Purkinje cell (primary cell): ENCODE results near the gene FAN1. TPM values are rescaled to one million over a fixed set of nuclear protein-coding genes. Genes with fewer than 3 reads are reported as not detected.

Experiments
- polyA plus RNA-seq: library from polyadenylated mRNA; unstranded; fragments of >200 nt; fragmentation: Nextera tagmentation; gene quantifications from 2 replicates; pipeline ENCODE4 v1.2.1, GENCODE V29; 2014

The FAN1 gene
- 15.1 and 20.5 TPM in 2 replicates for polyA plus RNA-seq

DNA sequence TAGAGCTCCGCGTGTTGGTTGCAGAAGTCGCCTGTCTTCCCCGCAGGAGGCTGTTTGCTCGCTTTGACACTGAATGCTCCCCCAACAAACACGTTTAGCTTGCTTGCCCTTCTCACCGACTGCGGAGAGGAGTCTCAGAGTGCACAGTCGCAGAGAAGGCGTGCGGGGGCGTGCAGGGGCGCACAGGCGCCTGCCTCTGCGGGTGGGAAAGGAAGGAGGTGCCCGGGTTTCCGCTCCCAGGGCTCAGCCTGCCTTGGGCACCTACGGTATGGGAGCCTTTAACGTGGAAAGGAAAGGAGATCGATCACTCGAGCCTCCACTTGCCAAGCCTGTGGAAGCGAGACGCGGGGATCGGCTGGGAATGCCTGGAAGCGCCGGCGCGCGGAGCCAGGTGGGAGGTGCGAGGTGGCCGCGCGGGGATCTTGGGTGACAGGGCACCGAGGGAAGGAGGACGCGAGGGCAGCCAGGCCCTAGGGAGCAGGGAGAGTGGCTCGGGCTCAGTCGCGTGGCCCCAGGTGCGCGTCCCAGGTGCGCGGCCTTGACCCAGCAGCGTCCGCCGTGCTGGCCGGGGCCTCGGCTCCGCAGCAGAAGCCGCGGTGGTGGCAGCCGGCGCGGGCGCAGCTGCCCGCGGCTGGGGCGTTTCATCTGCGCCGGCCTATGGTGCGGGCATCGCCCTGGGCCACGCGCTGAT, at the start of gene FAN1:
TSS of gene FAN1 (plus strand) at position 419 of the 691 bp plus-strand sequence. CDS start 749 bp downstream, outside the sequence.

DNA sequence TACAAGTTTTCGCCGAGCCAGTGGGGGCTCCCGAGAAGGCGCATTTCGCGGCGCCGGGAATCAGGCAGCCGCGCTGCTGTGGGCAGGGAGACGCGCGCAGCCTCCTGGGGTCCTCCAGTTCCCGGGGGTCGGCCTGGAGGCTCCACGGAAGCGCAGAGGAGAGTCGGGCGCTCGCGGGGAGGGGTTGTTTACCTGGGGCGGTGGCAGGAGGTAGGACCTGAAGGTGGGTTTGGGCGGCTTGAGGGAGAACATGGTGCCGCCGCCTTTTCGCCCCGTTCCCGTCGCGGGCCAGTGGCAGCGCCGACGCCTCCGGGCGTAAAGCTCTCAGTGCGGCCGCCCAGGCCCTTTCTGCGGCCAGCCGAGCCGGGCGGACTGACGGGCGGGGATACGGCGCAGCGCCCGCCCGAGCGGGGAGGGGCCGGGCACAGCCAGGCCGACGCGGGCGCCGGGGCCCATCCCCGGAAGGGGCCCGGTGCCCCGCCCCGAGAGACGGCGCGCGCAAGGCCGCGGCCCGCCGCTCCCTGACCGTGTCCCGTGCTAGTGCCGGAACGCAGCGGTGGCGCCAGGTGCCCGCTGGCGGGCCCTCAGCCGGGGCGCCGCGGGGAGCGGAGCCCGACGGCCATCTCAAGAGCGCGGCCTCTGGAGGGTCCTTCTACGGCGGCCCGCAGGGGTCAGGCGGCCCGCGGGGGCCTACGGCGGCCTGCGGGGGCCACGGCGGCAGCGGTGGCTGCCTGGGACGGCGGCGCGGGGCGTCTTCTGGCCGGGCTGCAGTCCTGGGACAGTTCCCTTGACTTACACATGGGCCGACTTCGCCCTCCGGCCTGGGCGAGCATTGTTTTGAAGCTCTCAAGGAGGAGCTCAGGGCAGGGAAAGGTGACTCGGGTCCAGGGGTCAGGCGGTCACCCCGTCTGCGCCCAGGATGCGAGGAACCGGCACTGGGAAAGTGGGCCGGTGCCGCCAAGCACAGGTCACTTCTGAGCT, 87.8 kb downstream of the FAN1 start, which contains the start of gene MTMR10:
TSS of gene MTMR10 (minus strand) at position 374 of the 981 bp plus-strand sequence. CDS start at position 252, 122 bp downstream.

Other genes with a start within 250 kb of the FAN1 start
- gene MTMR10, start 87.7 kb downstream of the FAN1 start, polyA plus RNA-seq = 4.3 and 4.6 TPM in 2 replicates
- 0.39 TPM in 1 of 2 replicates, not detected in the other for gene TRPM1, start 197.8 kb downstream of the FAN1 start, polyA plus RNA-seq